ENCODE measurements around the gene COL26A1.
A peak's percentile ranks its signal among the peaks of the same experiment; 100 is the strongest.
"Not testable (repeated sequence)": the region's sequence is repeated elsewhere in the genome, so short reads cannot be mapped to it uniquely, and the experiment has no call there.

The COL26A1 gene

DNA sequence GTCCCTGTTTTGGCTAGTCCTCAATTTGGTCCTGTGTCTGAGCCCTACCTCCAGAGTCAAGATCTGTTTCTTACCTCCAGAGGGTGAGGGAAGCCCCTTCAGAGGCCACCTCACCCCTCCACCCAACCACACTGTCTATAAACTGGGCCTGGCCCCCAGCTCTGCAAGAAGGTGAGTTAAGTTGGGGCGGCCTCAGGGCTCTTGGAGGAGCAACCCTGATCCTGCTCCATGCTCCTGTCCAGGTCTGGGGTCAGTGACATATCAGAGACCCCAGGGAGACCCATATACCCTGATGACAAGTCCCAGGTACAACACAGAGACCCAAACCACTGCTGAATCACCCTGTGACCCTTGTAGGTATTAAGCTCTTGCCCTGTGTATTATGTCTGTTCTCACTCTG, 196.9 kb downstream of the COL26A1 start:
- CTCF ChIA-PET = interaction anchor here (1.3 to 2.0 kb wide), 3 partner anchors 16 to 720 kb away, joined by 3 to 5 read pairs (median 5); no protein-coding TSS in a partner anchor
- TF ChIP-seq, protein P1, sequence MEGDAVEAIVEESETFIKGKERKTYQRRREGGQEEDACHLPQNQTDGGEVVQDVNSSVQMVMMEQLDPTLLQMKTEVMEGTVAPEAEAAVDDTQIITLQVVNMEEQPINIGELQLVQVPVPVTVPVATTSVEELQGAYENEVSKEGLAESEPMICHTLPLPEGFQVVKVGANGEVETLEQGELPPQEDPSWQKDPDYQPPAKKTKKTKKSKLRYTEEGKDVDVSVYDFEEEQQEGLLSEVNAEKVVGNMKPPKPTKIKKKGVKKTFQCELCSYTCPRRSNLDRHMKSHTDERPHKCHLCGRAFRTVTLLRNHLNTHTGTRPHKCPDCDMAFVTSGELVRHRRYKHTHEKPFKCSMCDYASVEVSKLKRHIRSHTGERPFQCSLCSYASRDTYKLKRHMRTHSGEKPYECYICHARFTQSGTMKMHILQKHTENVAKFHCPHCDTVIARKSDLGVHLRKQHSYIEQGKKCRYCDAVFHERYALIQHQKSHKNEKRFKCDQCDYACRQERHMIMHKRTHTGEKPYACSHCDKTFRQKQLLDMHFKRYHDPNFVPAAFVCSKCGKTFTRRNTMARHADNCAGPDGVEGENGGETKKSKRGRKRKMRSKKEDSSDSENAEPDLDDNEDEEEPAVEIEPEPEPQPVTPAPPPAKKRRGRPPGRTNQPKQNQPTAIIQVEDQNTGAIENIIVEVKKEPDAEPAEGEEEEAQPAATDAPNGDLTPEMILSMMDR (IDR thresholded peaks at IDR 0.05; ENCODE audit: control extremely low read depth, extremely low read depth, low read depth, missing control alignments) = no peak
- peak; percentile 3 for DNase-seq (ENCODE audit: extremely low spot score)
- POLR2A ChIA-PET = no interaction called here

GRCh38 chr7:101560021-101560420, 197.3 kb downstream of the COL26A1 start:
- CTCF ChIA-PET = interaction anchor here (1.3 to 2.0 kb wide), 3 partner anchors 17 to 720 kb away, joined by 3 to 5 read pairs (median 5); no protein-coding TSS in a partner anchor
- DNase-seq (ENCODE audit: extremely low spot score); POLR2A ChIA-PET: not testable (repeated sequence)

DNA sequence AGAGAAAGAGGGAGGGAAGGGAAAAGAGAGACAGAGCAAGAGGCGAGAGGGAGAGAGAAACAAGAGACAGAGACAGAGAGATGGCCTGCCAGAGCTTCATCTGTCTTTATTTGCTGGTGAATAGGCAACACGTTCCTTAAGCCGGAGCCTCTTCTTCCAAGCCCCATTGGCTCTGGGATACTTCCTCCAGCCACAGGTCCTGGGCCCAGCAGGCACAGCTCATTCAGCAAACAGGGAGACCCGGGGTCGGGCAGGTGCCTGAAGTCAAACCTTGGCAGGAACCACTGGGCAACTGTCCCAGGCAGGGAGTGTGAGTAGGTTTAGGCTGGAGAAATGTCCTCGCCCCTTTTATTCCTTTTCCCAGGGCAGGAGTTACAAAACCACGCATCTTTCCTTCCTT, 198.2 kb downstream of the COL26A1 start:
- ChIA-PET CTCF (interaction anchor here (1.5 kb wide), 1 partner anchor 18 kb away, joined by 3 read pairs; no protein-coding TSS in a partner anchor), POLR2A (no interaction called here)
- TF ChIP-seq, protein P1 (IDR thresholded peaks at IDR 0.05; ENCODE audit: control extremely low read depth, extremely low read depth, low read depth, missing control alignments) = no peak
- DNase-seq (ENCODE audit: extremely low spot score) = peak; percentile 10

DNA sequence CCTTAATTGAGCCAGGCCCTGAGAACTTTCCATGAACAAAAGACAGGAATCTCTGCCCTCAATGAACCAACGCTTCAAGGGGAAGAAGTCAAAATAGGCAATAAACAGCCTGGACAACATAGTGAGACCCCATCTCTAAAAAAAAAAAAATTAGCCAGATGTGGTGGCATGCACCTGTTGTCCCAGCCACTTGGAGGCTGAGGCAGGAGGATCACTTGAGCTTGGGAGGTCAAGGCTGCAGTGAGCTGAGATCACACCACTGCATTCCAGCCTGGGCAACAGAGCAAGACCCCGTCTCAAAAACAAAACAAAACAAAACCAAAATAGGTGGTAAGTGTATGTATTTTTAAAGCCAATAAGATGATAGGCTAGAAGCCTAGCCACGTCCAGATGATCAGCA, 198.6 kb downstream of the COL26A1 start:
- DNase-seq (ENCODE audit: extremely low spot score); POLR2A ChIA-PET: not testable (repeated sequence)
- CTCF ChIA-PET = interaction anchor here (1.5 kb wide), 1 partner anchor 19 kb away, joined by 3 read pairs; no protein-coding TSS in a partner anchor

DNA sequence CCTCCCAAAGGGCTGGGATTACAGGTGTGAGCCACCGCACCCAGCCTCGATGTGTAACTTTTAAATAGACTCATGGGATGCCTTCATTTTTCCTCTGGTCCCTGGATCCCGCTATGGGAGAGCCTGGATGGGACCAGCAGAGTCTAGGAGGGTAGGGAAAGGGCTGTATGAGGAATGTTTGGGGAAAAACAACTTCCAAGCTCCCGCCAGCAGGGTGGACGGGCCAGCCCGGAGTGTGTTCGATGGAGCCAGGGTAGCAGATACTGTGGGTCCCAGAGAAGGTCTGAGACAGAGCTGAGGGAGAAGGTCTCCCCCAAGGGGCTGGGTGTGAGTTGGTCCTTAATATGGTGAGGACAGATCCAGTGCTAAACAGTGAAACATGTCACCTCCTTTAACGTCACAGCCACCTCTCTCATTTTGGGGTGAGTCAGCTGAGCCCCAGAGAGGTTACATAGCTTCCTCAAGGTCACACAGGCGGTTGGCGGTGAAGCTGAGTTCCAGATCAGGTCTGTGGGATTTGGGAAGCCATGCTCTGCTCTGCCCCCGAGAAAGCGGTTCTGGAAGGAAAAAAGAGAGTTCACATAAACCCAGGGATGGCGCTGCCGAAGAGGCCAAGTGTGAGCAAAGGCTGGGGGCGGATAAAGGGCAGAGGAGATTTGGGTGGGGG, 200.0 kb downstream of the COL26A1 start:
- TF ChIP-seq, protein P1 (IDR thresholded peaks at IDR 0.05; ENCODE audit: control extremely low read depth, extremely low read depth, low read depth, missing control alignments) = no peak
- peak; percentile 7 for DNase-seq (ENCODE audit: extremely low spot score)
- CTCF ChIA-PET = interaction anchor here (1.0 to 1.5 kb wide), 3 partner anchors 11 to 20 kb away, joined by 3 to 7 read pairs (median 3); no protein-coding TSS in a partner anchor
- POLR2A ChIA-PET = no interaction called here

GRCh38 chr7:101563198-101563901, 200.7 kb downstream of the COL26A1 start:
- peak; percentile 2 for DNase-seq (ENCODE audit: extremely low spot score)
- CTCF ChIA-PET = interaction anchor here (0.7 to 1.5 kb wide), 2 partner anchors 11 to 20 kb away, joined by 3 to 7 read pairs; no protein-coding TSS in a partner anchor
- POLR2A ChIA-PET = no interaction called here
- TF ChIP-seq, protein P1 (IDR thresholded peaks at IDR 0.05; ENCODE audit: control extremely low read depth, extremely low read depth, low read depth, missing control alignments) = no peak

GRCh38 chr7:101563943-101564777, 201.5 kb downstream of the COL26A1 start:
- ChIA-PET POLR2A (no interaction called here), CTCF (interaction anchor here (0.7 kb wide), 1 partner anchor 11 kb away, joined by 3 read pairs; no protein-coding TSS in a partner anchor)
- peak; percentile 9 for DNase-seq (ENCODE audit: extremely low spot score)
- TF ChIP-seq, protein P1 (IDR thresholded peaks at IDR 0.05; ENCODE audit: control extremely low read depth, extremely low read depth, low read depth, missing control alignments) = no peak

All from GM10248 (cell line).